ENCODE results near the gene MAP3K21. TPM values are rescaled to one million over a fixed set of nuclear protein-coding genes. Genes with fewer than 3 reads are reported as not detected.

MAP3K21 gene
- total and polyA plus RNA-seq, 2 experiments from 2014 or later, result 0.70 to 2.9 TPM

DNA sequence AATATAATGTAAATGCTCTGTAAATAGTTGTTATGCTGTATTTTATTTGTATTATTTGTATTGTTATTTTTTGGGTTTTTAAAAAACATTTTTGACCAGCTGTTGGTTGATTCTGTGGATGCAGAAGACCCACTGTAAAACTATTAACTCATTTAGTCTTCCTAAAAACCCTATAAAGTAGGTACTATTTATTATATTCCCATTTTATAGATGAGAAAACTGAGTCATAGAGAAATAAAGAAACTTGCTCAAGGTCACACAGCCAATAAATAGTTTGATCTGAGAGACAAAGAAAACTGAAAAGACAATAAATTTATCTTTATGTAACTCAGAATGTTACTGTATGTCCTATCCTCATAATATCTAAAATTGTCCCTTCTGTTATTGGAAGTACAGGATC is 1.2 kb upstream of the MAP3K21 start:
- peaks cover 28% of the 10 kb centered on the region for H3K27me3 ChIP-seq
- DNase-seq (ENCODE audit: low read depth in 1 of 2, low spot score in 1 of 2), result no peak
- H3K4me3 ChIP-seq, result no peak overlapping the region
- no peak overlapping the region for H3K27ac ChIP-seq
- TF ChIP-seq, protein P1, sequence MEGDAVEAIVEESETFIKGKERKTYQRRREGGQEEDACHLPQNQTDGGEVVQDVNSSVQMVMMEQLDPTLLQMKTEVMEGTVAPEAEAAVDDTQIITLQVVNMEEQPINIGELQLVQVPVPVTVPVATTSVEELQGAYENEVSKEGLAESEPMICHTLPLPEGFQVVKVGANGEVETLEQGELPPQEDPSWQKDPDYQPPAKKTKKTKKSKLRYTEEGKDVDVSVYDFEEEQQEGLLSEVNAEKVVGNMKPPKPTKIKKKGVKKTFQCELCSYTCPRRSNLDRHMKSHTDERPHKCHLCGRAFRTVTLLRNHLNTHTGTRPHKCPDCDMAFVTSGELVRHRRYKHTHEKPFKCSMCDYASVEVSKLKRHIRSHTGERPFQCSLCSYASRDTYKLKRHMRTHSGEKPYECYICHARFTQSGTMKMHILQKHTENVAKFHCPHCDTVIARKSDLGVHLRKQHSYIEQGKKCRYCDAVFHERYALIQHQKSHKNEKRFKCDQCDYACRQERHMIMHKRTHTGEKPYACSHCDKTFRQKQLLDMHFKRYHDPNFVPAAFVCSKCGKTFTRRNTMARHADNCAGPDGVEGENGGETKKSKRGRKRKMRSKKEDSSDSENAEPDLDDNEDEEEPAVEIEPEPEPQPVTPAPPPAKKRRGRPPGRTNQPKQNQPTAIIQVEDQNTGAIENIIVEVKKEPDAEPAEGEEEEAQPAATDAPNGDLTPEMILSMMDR (IDR thresholded peaks at IDR 0.05; ENCODE audit: low read depth, low read length), result no peak
- peaks cover 5% of the 10 kb centered on the region for H3K4me1 ChIP-seq (ENCODE audit: low read depth)
- no peaks in the 10 kb centered on the region for H3K36me3 ChIP-seq
- no peaks in the 10 kb centered on the region for H3K9me3 ChIP-seq (ENCODE audit: low read depth)

DNA sequence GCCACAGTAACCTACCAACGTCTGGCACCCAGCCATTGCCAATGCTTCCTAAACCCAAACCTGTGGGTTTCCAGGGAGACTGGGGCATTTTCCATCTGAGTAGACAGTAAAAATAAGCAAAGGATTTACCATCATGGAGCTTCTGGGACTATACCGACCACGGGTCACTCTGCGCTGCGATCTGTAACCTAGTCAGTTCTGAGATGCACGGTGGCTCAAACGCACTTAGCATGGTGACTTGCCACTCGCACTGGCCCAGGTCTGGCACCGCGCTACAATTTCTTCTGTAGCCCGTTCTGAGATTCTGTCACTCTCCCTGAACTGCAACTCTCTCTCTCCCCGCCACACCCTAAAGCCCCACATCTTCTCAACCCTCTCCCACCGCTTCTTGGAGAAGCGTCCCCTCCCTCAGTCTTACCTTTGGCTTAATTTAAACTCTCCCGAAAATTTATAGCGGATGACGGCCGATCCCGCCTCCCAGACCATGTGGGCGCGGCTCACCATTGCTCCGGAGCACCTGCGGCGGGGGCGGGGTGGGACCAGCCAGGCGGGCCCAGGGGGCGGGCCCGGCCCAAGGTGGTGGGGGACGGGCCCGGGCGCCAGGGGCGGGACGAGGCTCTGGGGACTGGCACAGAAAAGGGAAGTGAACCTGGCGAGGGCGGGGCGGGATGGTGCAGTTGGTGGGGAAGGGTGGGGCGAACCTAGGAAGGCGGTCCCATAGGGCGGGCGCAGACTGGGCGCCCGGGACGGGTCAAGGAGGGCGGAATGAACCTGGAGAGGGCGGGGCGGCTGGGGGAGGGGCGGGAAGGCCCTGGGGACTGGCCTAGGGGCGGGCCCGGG is 493 bp upstream of the MAP3K21 start:
- TF ChIP-seq, protein P1 (IDR thresholded peaks at IDR 0.05; ENCODE audit: low read depth, low read length), result no peak
- no peaks in the 10 kb centered on the region for H3K9me3 ChIP-seq (ENCODE audit: low read depth)
- H3K36me3 ChIP-seq, result no peaks in the 10 kb centered on the region
- H3K27ac ChIP-seq, result no peak overlapping the region
- peak overlapping the region; percentile 56 for H3K4me3 ChIP-seq
- DNase-seq (ENCODE audit: low read depth in 1 of 2, low spot score in 1 of 2), result peak; percentile 20 to 87
- peaks cover 28% of the 10 kb centered on the region for H3K27me3 ChIP-seq
- H3K4me1 ChIP-seq (ENCODE audit: low read depth), result peaks cover 5% of the 10 kb centered on the region

GRCh38 chr1:233328142-233328921 is 808 bp downstream of the MAP3K21 start:
- Histone ChIP-seq H3K27me3 (peaks cover 28% of the 10 kb centered on the region), H3K27ac (no peak overlapping the region), H3K36me3 (no peaks in the 10 kb centered on the region), H3K9me3 (ENCODE audit: low read depth) (no peaks in the 10 kb centered on the region), H3K4me3 (peak overlapping the region; percentile 56), H3K4me1 (ENCODE audit: low read depth) (peaks cover 5% of the 10 kb centered on the region)
- TF ChIP-seq, protein P1 (IDR thresholded peaks at IDR 0.05; ENCODE audit: low read depth, low read length), result no peak
- DNase-seq (ENCODE audit: low read depth in 1 of 2, low spot score in 1 of 2), result peak; percentile 9 to 55

DNA sequence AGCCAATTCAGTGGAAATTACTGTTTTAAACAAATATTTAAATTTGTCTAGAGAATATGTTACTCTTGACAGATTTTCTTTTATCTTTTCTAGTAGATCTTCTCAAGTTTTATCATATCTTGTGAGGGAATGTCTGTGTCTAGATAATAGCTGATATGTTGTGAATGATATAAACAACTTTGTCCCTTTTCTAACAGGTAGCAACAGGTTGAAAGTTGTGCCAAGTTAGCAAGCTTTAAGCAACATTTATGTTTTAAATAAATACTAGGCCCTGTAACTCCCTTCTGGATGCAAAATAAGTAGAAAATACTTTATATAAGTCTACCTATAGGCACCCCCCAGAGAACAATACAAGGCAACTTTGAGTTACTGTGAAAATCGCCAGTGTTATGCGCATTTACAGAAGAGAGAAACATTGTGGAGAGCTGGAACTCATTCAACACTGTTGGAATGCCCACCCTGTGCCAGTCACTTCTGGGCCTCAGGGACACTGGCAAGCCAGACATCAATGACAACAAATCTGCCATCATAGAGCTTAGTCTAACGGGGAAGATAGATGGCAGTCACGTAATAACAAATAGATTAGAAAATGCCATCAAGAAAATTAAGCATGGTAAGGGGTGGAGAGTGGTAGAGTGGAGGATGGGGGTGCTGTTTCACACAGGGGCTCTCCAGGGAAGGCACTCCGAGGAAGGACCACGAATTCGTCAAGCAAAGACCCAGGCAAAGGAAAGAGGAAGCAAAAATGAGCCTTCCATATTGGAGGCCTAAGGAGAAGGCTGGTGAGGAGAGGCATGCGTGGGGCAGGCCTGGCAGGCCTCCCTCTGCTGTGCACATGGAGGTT is 4.4 kb downstream of the MAP3K21 start:
- Histone ChIP-seq H3K4me1 (ENCODE audit: low read depth) (peaks cover 5% of the 10 kb centered on the region), H3K4me3 (no peak overlapping the region), H3K36me3 (no peaks in the 10 kb centered on the region), H3K27me3 (peaks cover 28% of the 10 kb centered on the region), H3K27ac (no peak overlapping the region), H3K9me3 (ENCODE audit: low read depth) (no peaks in the 10 kb centered on the region)
- DNase-seq (ENCODE audit: low read depth in 1 of 2, low spot score in 1 of 2), result no peak
- TF ChIP-seq, protein P1 (IDR thresholded peaks at IDR 0.05; ENCODE audit: low read depth, low read length), result no peak

DNA sequence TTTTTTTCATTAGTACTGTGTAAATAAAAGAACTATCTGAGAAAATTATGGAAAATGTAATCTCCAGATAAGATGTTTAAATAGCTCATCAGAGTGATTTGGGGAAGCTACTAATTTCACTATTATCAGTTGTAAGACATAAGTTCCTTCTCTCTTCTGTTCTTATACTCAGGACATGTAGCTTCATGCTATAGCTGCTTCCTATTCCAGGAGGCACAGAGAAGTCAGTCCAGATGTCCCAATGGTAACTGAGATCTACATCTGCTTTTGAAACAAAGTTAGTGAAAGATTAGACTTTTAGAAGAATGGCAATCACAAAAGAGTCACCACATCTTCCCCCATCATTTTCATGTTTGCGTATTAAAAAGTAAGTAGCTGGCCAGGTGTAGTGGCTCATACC is 5.6 kb downstream of the MAP3K21 start:
- Histone ChIP-seq H3K27me3 (peaks cover 27% of the 10 kb centered on the region), H3K9me3 (ENCODE audit: low read depth) (no peaks in the 10 kb centered on the region), H3K36me3 (no peaks in the 10 kb centered on the region), H3K4me1 (ENCODE audit: low read depth) (peaks cover 5% of the 10 kb centered on the region), H3K4me3 (no peak overlapping the region), H3K27ac (no peak overlapping the region)
- DNase-seq (ENCODE audit: low read depth in 1 of 2, low spot score in 1 of 2), result no peak
- TF ChIP-seq, protein P1 (IDR thresholded peaks at IDR 0.05; ENCODE audit: low read depth, low read length), result no peak
